ENCODE measurements around the gene CSF3R. TPM values are rescaled to one million over a fixed set of nuclear protein-coding genes. Genes with fewer than 3 reads are reported as not detected.
A peak's percentile ranks its signal among the peaks of the same experiment; 100 is the strongest.

Gene CSF3R
- total and polyA plus RNA-seq, 2 of the 4 experiments (the other 2 are of a cell fraction) = not detected

DNA sequence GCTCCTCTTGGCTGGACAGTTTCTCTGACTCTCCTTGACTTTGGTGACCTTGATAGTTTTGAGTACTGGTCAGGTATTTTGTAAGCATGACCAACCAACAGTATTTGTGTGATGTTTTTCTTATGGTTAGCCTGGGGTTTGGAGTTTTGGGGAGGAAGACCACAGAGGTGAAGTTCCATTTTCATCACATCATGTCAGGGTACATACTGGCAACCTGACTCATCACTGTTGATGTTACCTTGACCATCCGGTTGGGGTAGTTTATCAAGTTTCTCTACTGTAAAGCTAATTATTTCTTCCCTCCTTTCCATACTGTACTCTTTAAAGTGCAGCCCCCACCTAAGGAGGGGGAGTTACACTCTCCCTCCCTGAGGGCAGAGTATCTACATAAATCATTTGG, 45.9 kb downstream of the CSF3R start:
- peak; percentile 52 for DNase-seq
- H3K4me2 ChIP-seq (ENCODE audit: low read depth, low read length) = no peak overlapping the region
- dilution Hi-C loops (cut with HindIII; ENCODE audit: low sequenced_read_pairs, unreplicated experiment) = no loop called here

More for the DNA sequence above, 45.9 kb downstream of the CSF3R start:
- ChIA-PET CTCF (no interaction called here), POLR2A (ENCODE audit: unreplicated experiment) (no interaction called here)
- Histone ChIP-seq H4K91ac (ENCODE audit: insufficient read depth, low read depth, low read length) (no peak overlapping the region), H3K14ac (replicated peaks; ENCODE audit: low read depth, low read length) (no peak overlapping the region; the same call in 1 of the 2 replicates), H2AK9ac (replicated peaks; ENCODE audit: low read depth, low read length, poor library complexity) (no peak overlapping the region), H4K20me1 (ENCODE audit: insufficient read depth, low read length) (no peaks in the 10 kb centered on the region; the same call in 1 of the 2 replicates), H3K36me3 (ENCODE audit: control insufficient read depth, insufficient read depth, low read length) (peaks cover 9% of the 10 kb centered on the region), H3K9ac (ENCODE audit: low read depth, low read length) (no peak overlapping the region), H4K8ac (ENCODE audit: low read depth in 2 of 2, low read length in 2 of 2) (no peak overlapping the region), H3K9me1 (ENCODE audit: insufficient read depth, low read length) (peaks cover 3% of the 10 kb centered on the region), H3K4ac (ENCODE audit: low read depth, low read length) (no peak overlapping the region), H3K18ac (ENCODE audit: low read depth, low read length) (no peak overlapping the region), H2BK15ac (ENCODE audit: low read depth, low read length) (no peak overlapping the region), H4K5ac (ENCODE audit: low read depth, low read length) (no peak overlapping the region), H3K9me3 (ENCODE audit: control insufficient read depth, insufficient read depth, low read length) (no peaks in the 10 kb centered on the region), H3K56ac (ENCODE audit: extremely low read depth, insufficient read depth, low read length) (no peak overlapping the region), H3K4me3 (ENCODE audit: insufficient read depth, low read depth, low read length) (no peak overlapping the region), H2BK5ac (ENCODE audit: low read depth, low read length, poor library complexity, severe bottlenecking) (no peak overlapping the region), H3K23ac (ENCODE audit: low read depth, low read length) (no peak overlapping the region), H3K79me1 (ENCODE audit: low read depth in 1 of 2, low read length in 2 of 2) (no peaks in the 10 kb centered on the region), H2AFZ (replicated peaks; ENCODE audit: low read length, poor library complexity) (no peak overlapping the region), H3K27ac (ENCODE audit: insufficient read depth, low read length) (no peak overlapping the region), H2BK120ac (ENCODE audit: low read depth, low read length) (no peak overlapping the region), H3K27me3 (ENCODE audit: control insufficient read depth, insufficient read depth, low read length) (no peaks in the 10 kb centered on the region), H3K4me1 (ENCODE audit: control insufficient read depth, insufficient read depth, low read length) (peaks cover 3% of the 10 kb centered on the region; the same call in 1 of the 2 replicates), H2BK20ac (ENCODE audit: low read depth, low read length) (no peak overlapping the region), H2AK5ac (ENCODE audit: low read depth, low read length) (no peak overlapping the region)
- TF ChIP-seq RCOR1 (IDR thresholded peaks at IDR 0.05; ENCODE audit: insufficient replicate concordance, low read length) (no peak), CEBPB (IDR thresholded peaks at IDR 0.05; ENCODE audit: low read depth, low read length) (no peak), ELK1 (IDR thresholded peaks at IDR 0.05; ENCODE audit: borderline replicate concordance, low read depth, low read length) (no peak), MXI1 (IDR thresholded peaks at IDR 0.05; ENCODE audit: borderline replicate concordance, low read depth, low read length) (no peak), FOS (IDR thresholded peaks at IDR 0.05; ENCODE audit: low read depth, low read length) (no peak), SMC3 (IDR thresholded peaks at IDR 0.05; ENCODE audit: low read depth, low read length) (no peak), MAZ (IDR thresholded peaks at IDR 0.05; ENCODE audit: borderline replicate concordance, low read depth, low read length) (no peak), MAFK (IDR thresholded peaks at IDR 0.05; ENCODE audit: low read depth, low read length) (no peak), POLR2A (IDR thresholded peaks at IDR 0.05; ENCODE audit: low read depth, low read length) (no peak), NFE2L2 (IDR thresholded peaks at IDR 0.05; ENCODE audit: low read depth, low read length) (no peak), USF2 (IDR thresholded peaks at IDR 0.05; ENCODE audit: low read depth, low read length) (no peak), RAD21 (IDR thresholded peaks at IDR 0.05; ENCODE audit: low read length) (no peak), CHD1 (IDR thresholded peaks at IDR 0.05; ENCODE audit: low read depth, low read length) (no peak), RFX5 (IDR thresholded peaks at IDR 0.05; ENCODE audit: low read depth, low read length) (no peak)
- TF ChIP-seq, protein P1, sequence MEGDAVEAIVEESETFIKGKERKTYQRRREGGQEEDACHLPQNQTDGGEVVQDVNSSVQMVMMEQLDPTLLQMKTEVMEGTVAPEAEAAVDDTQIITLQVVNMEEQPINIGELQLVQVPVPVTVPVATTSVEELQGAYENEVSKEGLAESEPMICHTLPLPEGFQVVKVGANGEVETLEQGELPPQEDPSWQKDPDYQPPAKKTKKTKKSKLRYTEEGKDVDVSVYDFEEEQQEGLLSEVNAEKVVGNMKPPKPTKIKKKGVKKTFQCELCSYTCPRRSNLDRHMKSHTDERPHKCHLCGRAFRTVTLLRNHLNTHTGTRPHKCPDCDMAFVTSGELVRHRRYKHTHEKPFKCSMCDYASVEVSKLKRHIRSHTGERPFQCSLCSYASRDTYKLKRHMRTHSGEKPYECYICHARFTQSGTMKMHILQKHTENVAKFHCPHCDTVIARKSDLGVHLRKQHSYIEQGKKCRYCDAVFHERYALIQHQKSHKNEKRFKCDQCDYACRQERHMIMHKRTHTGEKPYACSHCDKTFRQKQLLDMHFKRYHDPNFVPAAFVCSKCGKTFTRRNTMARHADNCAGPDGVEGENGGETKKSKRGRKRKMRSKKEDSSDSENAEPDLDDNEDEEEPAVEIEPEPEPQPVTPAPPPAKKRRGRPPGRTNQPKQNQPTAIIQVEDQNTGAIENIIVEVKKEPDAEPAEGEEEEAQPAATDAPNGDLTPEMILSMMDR (conservative IDR thresholded peaks at IDR 0.05; ENCODE audit: low read depth, low read length) = no peak
- WGBS, 2 experiments (ENCODE audit: extremely low coverage in 2 of 2, insufficient read length in 1 of 2) = no CpG with 5 or more reads among the region's 1 CpG
- peak; percentile 59; the same call in 1 of the 2 replicates for ATAC-seq (ENCODE audit: low read depth)
- BruUV-seq (replicated peaks) = no TSS peak
- intact Hi-C loops (cut with micrococcal nuclease) = no loop called here
- in situ Hi-C loops (cut with MboI; ENCODE audit: low sequenced_read_pairs) = no loop called here

Data from IMR-90 (cell line).